GM20431 (cell line): ENCODE data around the gene CROCC.
"Not testable (repeated sequence)": the region's sequence is repeated elsewhere in the genome, so short reads cannot be mapped to it uniquely, and the experiment has no call there.

Experiments used
- in situ Hi-C: fragments of 300-500 bp; cut with MseI, MboI; formaldehyde crosslinking; loops from one replicate; pipeline ENCODE4 v1.15.0; 2020; ENCODE audit warnings: low sequenced_read_pairs; ENCODE audit not compliant: unreplicated experiment

Gene CROCC

GRCh38 chr1:16931206-16931934 lies 9.6 kb downstream of the CROCC start:
- in situ Hi-C loops = not testable (repeated sequence)

- in situ Hi-C loops = not testable (repeated sequence)
Observed at GRCh38 chr1:16933945-16934344, 12.2 kb downstream of the CROCC start.

DNA sequence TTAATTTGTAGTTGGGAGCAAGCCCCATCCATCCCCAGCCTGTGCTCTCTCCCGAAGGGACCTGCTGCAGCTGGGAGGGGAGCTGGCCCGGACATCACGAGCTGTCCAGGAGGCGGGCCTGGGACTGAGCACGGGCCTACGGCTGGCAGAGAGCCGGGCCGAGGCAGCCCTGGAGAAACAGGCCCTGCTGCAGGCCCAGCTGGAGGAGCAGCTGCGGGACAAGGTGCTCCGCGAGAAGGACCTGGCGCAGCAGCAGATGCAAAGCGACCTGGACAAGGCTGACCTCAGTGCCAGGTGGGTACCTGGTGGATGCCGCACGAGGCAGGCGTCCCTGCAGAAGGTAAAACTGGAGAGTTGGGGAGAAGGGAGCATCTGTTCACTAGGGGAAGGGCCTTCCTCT lies 14.8 kb downstream of the CROCC start:
- in situ Hi-C loops = not testable (repeated sequence)

- in situ Hi-C loops = no loop called here
Observed at GRCh38 chr1:16938351-16939321, 16.9 kb downstream of the CROCC start.

DNA sequence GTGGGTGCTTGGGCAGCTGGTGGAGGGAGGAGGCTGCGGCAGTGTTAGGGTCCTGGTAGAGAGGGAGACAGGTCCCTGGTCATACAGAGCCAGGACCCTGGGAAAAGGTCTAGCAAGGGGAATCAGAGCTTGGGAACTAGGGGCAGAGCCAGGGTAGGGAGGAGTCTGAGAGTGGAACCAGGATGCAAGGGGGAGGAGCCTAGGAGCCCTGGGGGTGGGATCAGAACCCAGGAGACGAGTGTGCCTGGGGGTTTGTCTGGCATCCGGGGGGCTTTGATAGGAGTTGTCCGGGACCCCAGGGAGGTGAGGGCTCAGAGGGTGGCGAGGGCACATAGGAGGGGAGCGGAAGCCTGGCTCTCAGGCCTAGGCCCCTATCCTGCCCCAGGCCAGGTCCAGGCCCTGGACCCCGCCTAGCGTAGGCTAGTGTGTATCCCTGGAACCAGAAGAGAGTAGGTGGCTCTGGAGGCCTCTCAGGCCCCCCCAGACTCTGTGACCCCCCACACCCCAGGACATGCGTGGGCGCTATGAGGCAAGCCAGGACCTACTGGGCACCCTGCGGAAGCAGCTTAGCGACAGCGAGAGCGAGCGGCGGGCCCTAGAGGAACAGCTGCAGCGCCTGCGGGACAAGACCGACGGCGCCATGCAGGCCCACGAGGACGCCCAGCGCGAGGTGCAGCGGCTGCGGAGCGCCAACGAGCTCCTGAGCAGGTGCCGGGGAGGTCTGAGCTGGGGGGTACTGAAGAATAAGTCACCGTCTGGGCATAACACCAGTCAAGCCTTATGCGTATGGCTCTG lies 17.9 kb downstream of the CROCC start:
- in situ Hi-C loops = not testable (repeated sequence)

DNA sequence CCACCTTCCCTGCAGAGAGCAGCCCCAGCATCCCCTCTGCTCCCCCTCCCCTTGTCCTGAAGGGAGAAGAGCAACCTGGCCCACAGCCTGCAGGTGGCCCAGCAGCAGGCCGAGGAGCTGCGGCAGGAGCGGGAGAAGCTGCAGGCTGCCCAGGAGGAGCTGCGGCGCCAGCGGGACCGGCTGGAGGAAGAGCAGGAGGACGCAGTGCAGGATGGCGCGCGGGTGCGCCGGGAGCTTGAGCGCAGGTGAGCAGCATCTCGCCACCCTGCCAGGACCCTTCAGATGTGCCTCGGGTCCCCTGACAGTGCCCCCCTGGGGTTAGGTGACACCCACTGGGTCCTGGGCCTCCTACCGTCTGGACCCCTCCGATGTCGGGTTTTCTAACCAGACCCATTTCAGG lies 22.3 kb downstream of the CROCC start:
- in situ Hi-C loops = no loop called here

- in situ Hi-C loops = not testable (repeated sequence)
Observed at GRCh38 chr1:16945512-16945911, 23.8 kb downstream of the CROCC start.

DNA sequence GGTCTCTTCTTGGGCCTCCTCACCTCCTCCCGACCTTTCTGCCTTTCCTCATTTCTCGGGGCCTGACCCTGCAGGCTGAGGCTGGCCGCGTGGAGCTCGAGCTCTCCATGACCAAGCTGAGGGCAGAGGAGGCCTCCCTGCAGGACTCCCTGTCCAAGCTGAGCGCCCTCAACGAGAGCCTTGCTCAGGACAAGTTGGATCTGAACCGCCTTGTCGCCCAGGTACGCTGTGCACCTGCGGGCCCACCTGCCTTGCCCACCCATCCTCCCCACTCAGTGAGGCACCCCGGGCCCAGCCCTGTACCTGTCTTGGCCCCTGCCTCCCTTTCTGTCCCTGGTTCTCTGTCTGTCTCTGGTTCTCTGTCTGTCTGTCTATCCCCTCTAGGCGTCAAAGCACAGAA lies 24.5 kb downstream of the CROCC start:
- in situ Hi-C loops = not testable (repeated sequence)

- in situ Hi-C loops = no loop called here
Observed at GRCh38 chr1:16946646-16947045, 24.9 kb downstream of the CROCC start.

DNA sequence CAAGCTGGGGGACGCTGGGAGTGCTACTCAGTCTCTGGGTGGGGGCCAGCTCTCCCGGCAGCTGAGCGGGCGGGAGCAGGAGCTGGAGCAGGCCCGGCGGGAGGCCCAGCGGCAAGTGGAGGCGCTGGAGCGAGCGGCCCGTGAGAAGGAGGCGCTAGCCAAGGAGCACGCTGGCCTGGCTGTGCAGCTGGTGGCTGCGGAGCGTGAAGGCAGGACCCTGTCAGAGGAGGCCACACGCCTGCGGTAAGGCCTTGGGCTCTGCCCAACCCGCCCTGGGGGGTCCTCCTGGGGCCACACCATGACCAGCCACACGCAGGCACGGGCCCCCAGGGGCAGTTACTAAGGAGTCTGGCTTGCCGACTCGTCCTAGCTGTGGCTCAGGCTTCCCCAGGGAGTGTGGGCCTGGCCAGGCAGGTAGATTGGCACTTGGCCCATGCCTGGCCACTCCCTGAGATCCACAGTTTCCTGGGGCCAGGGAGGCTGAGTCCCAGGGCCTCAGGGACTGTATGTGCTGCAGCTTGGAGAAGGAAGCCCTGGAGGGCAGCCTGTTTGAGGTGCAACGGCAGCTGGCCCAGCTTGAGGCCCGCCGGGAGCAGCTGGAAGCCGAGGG lies 26.7 kb downstream of the CROCC start:
- in situ Hi-C loops = not testable (repeated sequence)

GRCh38 chr1:16949026-16949425 lies 27.3 kb downstream of the CROCC start:
- in situ Hi-C loops = not testable (repeated sequence)

- in situ Hi-C loops = loop anchor here (10.0 kb wide), 1 partner anchor 72 kb away; no protein-coding TSS in a partner anchor
Observed at GRCh38 chr1:16952376-16952775, 30.6 kb downstream of the CROCC start.

GRCh38 chr1:16954579-16954978 lies 32.8 kb downstream of the CROCC start:
- in situ Hi-C loops = loop anchor here (10.0 kb wide), 1 partner anchor 70 kb away; no protein-coding TSS in a partner anchor

GRCh38 chr1:16955186-16955585 lies 33.5 kb downstream of the CROCC start:
- in situ Hi-C loops = loop anchor here (10.0 kb wide), 1 partner anchor 70 kb away; no protein-coding TSS in a partner anchor

DNA sequence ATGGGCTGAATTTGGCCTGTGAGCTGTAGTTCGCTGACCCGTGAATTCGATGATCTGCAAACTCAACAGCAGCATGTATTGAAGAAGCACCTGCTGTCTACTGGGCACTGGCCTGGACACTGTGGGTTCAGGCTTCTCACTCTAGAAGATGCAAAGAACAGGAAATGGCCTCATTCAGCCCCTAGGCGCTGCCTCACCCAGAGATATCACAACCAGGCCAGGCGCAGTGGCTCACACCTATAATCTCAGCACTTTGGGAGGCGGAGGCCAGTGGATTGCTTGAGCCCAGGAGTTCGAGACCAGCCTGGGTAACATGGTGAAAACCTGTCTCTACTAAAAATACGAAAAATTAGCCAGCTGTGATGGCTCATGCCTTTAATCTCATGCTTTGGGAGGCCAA lies 35.0 kb downstream of the CROCC start:
- in situ Hi-C loops = loop anchor here (10.0 kb wide), 1 partner anchor 68 kb away; no protein-coding TSS in a partner anchor

DNA sequence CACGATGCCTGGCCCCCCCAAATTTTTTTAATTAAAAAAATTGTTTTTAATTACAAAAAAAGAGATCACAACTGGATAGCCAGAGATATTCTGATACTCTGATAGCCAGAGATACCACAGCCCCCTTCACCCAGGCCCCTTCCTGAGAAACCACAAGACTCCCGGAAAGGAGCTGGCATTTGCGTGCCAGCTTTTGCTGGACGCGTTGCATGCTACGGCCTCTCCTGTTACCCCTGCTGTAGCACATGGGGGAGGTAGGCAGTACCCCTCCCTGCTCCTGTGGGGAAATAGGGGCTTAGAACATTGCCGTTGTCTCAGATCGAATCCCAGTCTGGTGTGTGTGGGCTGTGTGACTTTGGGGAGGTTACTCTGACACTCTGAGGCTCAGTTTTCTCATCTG lies 36.0 kb downstream of the CROCC start:
- in situ Hi-C loops = loop anchor here (10.0 kb wide), 1 partner anchor 67 kb away; no protein-coding TSS in a partner anchor

- in situ Hi-C loops = loop anchor here (10.0 kb wide), 1 partner anchor 66 kb away; no protein-coding TSS in a partner anchor
Observed at GRCh38 chr1:16958475-16958874, 36.7 kb downstream of the CROCC start.

- in situ Hi-C loops = no loop called here
Observed at GRCh38 chr1:16960560-16961296, 39.0 kb downstream of the CROCC start.
